B cell (primary cell): Measurements from ENCODE around the gene PRKN. TPM values are rescaled to one million over a fixed set of nuclear protein-coding genes. Genes with fewer than 3 reads are reported as not detected.

Source experiments
- ATAC-seq: fragments of 200-7000 bp; cut with Tn5 transposase; one replicate; pipeline ENCODE4 v1.10.0; 2021; ENCODE audit warnings: low read depth, mild to moderate bottlenecking, moderate number of reproducible peaks, moderate library complexity
- CTCF ChIA-PET: fragments of 350-600 bp; sonication (Branson Sonifier 250); formaldehyde crosslinking; loops from one replicate; lab custom pipeline; 2021; ENCODE audit warnings: antibody characterized with exemption, inconsistent platforms; lab: Charles Lee
- POLR2A ChIA-PET: fragments of 350-600 bp; sonication (Branson Sonifier 250); formaldehyde crosslinking; loops from one replicate; lab custom pipeline; 2021; ENCODE audit warnings: antibody characterized with exemption; lab: Charles Lee
- DNase-seq: peaks from one replicate; pipeline ENCODE4 v3.0.0; 2013
- H2AFZ ChIP-seq: 2 replicates; pipeline ENCODE4 v1.6.1; 2012; ENCODE audit warnings: mild to moderate bottlenecking, low read depth, low read length; ENCODE audit not compliant: insufficient read depth, poor library complexity, severe bottlenecking
- H3K27ac ChIP-seq, 2 donors: 1 replicate in 1 of 2; 2 replicates in 1 of 2; pipeline ENCODE4 v1.5.1; 2012 to 2013; ENCODE audit warnings: low read length in 2 of 2, mild to moderate bottlenecking in 2 of 2, moderate library complexity in 1 of 2
- H3K27me3 ChIP-seq, 4 experiments: fragments of 200-600 bp in 1 of 4; sonication (generic) in 1 of 4; replicated peaks in 1 of 4; 1 replicate in 2 of 4; 2 replicates in 2 of 4; pipeline versions ENCODE4 v1.6.1 to v1.7.0; 2013 to 2016; ENCODE audit warnings: low read length in 3 of 4, mild to moderate bottlenecking in 2 of 4, mixed read lengths in 1 of 4, moderate library complexity in 1 of 4; ENCODE audit not compliant: insufficient read depth in 4 of 4, control insufficient read depth in 3 of 4; ENCODE audit errors: control extremely low read depth in 1 of 4
- H3K36me3 ChIP-seq, 2 experiments: replicated peaks in 1 of 2; 1 replicate in 1 of 2; 2 replicates in 1 of 2; pipeline versions ENCODE4 v1.6.1 to v1.7.1; 2013; ENCODE audit warnings: low read length in 1 of 2; ENCODE audit not compliant: insufficient read depth in 2 of 2, control insufficient read depth in 1 of 2; ENCODE audit errors: control extremely low read depth in 1 of 2, extremely low read depth in 1 of 2
- H3K4me1 ChIP-seq, 2 donors: fragments of 200-600 bp in 1 of 2; sonication (generic) in 1 of 2; 1 replicate in 1 of 2; 2 replicates in 1 of 2; pipeline versions ENCODE4 v1.5.1 to v1.6.1; 2013 to 2017; ENCODE audit warnings: low read length in 2 of 2; ENCODE audit not compliant: control insufficient read depth in 2 of 2, insufficient read depth in 2 of 2
- H3K4me2 ChIP-seq: replicated peaks from 2 replicates; pipeline ENCODE3; 2012; ENCODE audit warnings: mild to moderate bottlenecking, low read depth, low read length; ENCODE audit not compliant: poor library complexity, severe bottlenecking
- H3K4me3 ChIP-seq, 5 experiments: fragments of 200-600 bp in 1 of 5; sonication (generic) in 1 of 5; 1 replicate in 3 of 5; 2 replicates in 2 of 5; pipeline versions ENCODE4 v1.5.1 to v1.7.0; 2011 to 2016; ENCODE audit warnings: low read length in 4 of 5, mild to moderate bottlenecking in 4 of 5, low read depth in 2 of 5, control low read depth in 1 of 5, moderate library complexity in 1 of 5; ENCODE audit not compliant: insufficient read depth in 1 of 5; ENCODE audit errors: control extremely low read depth in 1 of 5, extremely low read depth in 1 of 5
- H3K79me2 ChIP-seq: fragments of 200-600 bp; sonication (generic); one replicate; pipeline ENCODE4 v1.6.0; 2016; ENCODE audit warnings: low read length; ENCODE audit not compliant: control insufficient read depth, insufficient read depth
- H3K9ac ChIP-seq: fragments of 200-600 bp; sonication (generic); 2 replicates; pipeline ENCODE4 v1.6.1; 2017; ENCODE audit warnings: mild to moderate bottlenecking, low read length, moderate library complexity
- H3K9me3 ChIP-seq, 3 donors: one replicate each; pipeline versions ENCODE4 v1.6.1 to v1.7.1; 2013; ENCODE audit warnings: low read length in 2 of 3; ENCODE audit not compliant: control insufficient read depth in 2 of 3, insufficient read depth in 1 of 3; ENCODE audit errors: control extremely low read depth in 1 of 3
- H4K20me1 ChIP-seq: 2 replicates; pipeline ENCODE4 v1.6.0; 2012; ENCODE audit warnings: mild to moderate bottlenecking, low read length; ENCODE audit not compliant: insufficient read depth, control insufficient read depth, poor library complexity, severe bottlenecking
- H3K27ac Mint-ChIP-seq: one replicate; pipeline ENCODE4 v1.8.0; 2021; ENCODE audit warnings: mixed read lengths
- H3K27me3 Mint-ChIP-seq: one replicate; pipeline ENCODE4 v1.8.0; 2021; ENCODE audit warnings: mixed read lengths
- H3K4me1 Mint-ChIP-seq: one replicate; pipeline ENCODE4 v1.8.0; 2021; ENCODE audit warnings: mixed read lengths
- H3K4me3 Mint-ChIP-seq: one replicate; pipeline ENCODE4 v1.8.0; 2021; ENCODE audit warnings: mixed read lengths
- H3K9me3 Mint-ChIP-seq: one replicate; pipeline ENCODE4 v1.8.0; 2022; ENCODE audit warnings: mixed read lengths; ENCODE audit not compliant: insufficient read depth
- EZH2 ChIP-seq: IDR thresholded peaks from 2 replicates; pipeline ENCODE4 v1.6.1; 2012; ENCODE audit warnings: borderline replicate concordance, low read depth, mild to moderate bottlenecking, moderate library complexity, low read length; ENCODE audit not compliant: insufficient read depth, poor library complexity, severe bottlenecking
- WGBS: methylation state at CpG from one replicate; pipeline ENCODE4 v1.1.5; 2013; ENCODE audit warnings: missing lambda C conversion rate; ENCODE audit not compliant: insufficient coverage; 5-methylcytosine and 5-hydroxymethylcytosine counted together
- intact Hi-C: fragments of 100-400 bp; cut with micrococcal nuclease; formaldehyde crosslinking; loops from one replicate; pipeline ENCODE4 v1.10.0; 2022
- polyA plus RNA-seq: library from polyadenylated mRNA; depleted of rRNA; stranded (reverse); fragments of >200 nt; gene quantifications from 2 replicates; pipeline ENCODE4 v1.2.3, GENCODE V29; 2012
- total RNA-seq, 2 donors: library from RNA; stranded (reverse); fragments of 120-200 nt in 1 of 2; gene quantifications; 1 replicate in 1 of 2; 2 replicates in 1 of 2; pipeline versions ENCODE4 v1.2.3 to v1.2.4, GENCODE V29; 2013 to 2022
- TF ChIP-seq, protein P1 (sequence below): fragments of 200-600 bp; IDR thresholded peaks from one replicate; pipeline ENCODE4 v1.8.0; 2022; ENCODE audit warnings: antibody characterized with exemption, mild to moderate bottlenecking

PRKN gene
- total and polyA plus RNA-seq, 2 donors (not counting 1 experiment from before 2014, with no cell fraction given): 1.6 to 6.2 TPM

DNA sequence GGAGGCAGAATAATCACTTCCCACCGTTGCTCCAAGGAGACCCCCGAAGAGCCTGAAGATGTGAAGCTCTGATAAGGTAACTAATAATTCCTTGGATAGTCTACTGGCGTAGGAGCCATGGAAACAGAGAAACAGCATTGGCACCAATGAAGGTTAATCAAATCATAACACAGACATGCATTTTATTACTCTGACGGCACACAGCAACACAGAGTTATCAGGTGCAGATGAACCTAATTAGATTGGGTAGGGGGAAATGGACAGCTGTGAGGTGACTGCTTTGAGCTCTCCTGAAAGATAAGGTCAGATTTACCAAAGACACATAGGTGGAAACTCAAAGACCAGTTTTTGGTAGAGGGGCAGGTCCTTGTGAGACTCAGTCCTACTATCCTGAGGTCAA, 909.7 kb downstream of the PRKN start:
- H3K9ac ChIP-seq: no peak overlapping the region
- DNase-seq (no peak), ATAC-seq (no peak)
- H3K9me3 ChIP-seq: peaks cover 0 to 8% (median 0%) of the 10 kb centered on the region in 3 donors
- H3K4me3 ChIP-seq: no peak overlapping the region
- H2AFZ ChIP-seq: no peak overlapping the region
- H3K36me3 ChIP-seq: no peaks in the 10 kb centered on the region
- Mint-ChIP-seq H3K27me3 (no peaks in the 10 kb centered on the region), H3K9me3 (no peaks in the 10 kb centered on the region), H3K4me3 (no peak overlapping the region), H3K4me1 (no peaks in the 10 kb centered on the region), H3K27ac (no peak overlapping the region)
- ChIA-PET CTCF (interaction anchor here (0.7 kb wide), 1 partner anchor 8 kb away, joined by 3 read pairs; no protein-coding TSS in a partner anchor), POLR2A (no interaction called here)
- H3K27ac ChIP-seq: no peak overlapping the region
- 100% methylated on average over 1 of the region's 4 CpGs for WGBS
- no peaks in the 10 kb centered on the region for H4K20me1 ChIP-seq
- H3K4me2 ChIP-seq: no peak overlapping the region
- H3K27me3 ChIP-seq: no peaks in the 10 kb centered on the region
- TF ChIP-seq, protein P1, sequence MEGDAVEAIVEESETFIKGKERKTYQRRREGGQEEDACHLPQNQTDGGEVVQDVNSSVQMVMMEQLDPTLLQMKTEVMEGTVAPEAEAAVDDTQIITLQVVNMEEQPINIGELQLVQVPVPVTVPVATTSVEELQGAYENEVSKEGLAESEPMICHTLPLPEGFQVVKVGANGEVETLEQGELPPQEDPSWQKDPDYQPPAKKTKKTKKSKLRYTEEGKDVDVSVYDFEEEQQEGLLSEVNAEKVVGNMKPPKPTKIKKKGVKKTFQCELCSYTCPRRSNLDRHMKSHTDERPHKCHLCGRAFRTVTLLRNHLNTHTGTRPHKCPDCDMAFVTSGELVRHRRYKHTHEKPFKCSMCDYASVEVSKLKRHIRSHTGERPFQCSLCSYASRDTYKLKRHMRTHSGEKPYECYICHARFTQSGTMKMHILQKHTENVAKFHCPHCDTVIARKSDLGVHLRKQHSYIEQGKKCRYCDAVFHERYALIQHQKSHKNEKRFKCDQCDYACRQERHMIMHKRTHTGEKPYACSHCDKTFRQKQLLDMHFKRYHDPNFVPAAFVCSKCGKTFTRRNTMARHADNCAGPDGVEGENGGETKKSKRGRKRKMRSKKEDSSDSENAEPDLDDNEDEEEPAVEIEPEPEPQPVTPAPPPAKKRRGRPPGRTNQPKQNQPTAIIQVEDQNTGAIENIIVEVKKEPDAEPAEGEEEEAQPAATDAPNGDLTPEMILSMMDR: no peak
- TF ChIP-seq EZH2: no peak
- no peaks in the 10 kb centered on the region for H3K4me1 ChIP-seq
- H3K79me2 ChIP-seq: no peaks in the 10 kb centered on the region
- intact Hi-C loops: no loop called here

DNA sequence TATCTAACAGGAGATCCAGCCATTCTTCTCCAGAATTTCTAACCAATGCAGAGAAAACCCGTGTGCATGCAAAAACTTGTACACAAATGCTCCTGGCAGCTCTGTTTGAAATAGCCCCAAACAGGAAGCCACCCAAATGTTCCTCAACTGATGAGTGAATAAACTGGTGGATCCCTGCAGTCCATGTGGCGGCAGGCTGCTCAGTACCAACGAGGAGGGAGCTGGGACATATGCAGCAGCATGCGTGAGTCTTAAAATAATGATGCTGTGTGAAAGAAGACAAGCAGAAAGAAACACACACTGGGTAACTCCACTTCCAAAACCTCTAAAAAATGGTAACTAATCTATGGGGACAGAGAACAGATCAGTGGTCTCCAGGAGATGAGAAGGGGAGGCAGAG, 911.6 kb downstream of the PRKN start:
- no peaks in the 10 kb centered on the region for H3K27me3 Mint-ChIP-seq
- intact Hi-C loops: no loop called here
- POLR2A ChIA-PET: no interaction called here
- Histone ChIP-seq H3K36me3 (no peaks in the 10 kb centered on the region), H2AFZ (no peak overlapping the region), H4K20me1 (no peaks in the 10 kb centered on the region), H3K27me3 (no peaks in the 10 kb centered on the region), H3K27ac (no peak overlapping the region), H3K79me2 (no peaks in the 10 kb centered on the region), H3K4me3 (no peak overlapping the region), H3K4me1 (no peaks in the 10 kb centered on the region), H3K9ac (no peak overlapping the region), H3K4me2 (no peak overlapping the region), H3K9me3 (peaks cover 0 to 8% (median 0%) of the 10 kb centered on the region in 3 donors)
- 0% methylated on average over 1 of the region's 4 CpGs for WGBS
- H3K4me3 Mint-ChIP-seq: no peak overlapping the region
- DNase-seq: no peak
- no peaks in the 10 kb centered on the region for H3K4me1 Mint-ChIP-seq
- H3K27ac Mint-ChIP-seq: no peak overlapping the region
- peaks cover 2% of the 10 kb centered on the region for H3K9me3 Mint-ChIP-seq
- CTCF ChIA-PET: interaction anchor here (0.6 kb wide), 1 partner anchor 11 kb away, joined by 3 read pairs; no protein-coding TSS in a partner anchor
- TF ChIP-seq, protein P1: no peak
- no peak for TF ChIP-seq EZH2
- ATAC-seq: no peak
